Psoas muscle (tissue), 8 donors: ENCODE data around the gene TMEM50B. TPM values are rescaled to one million over a fixed set of nuclear protein-coding genes. Genes with fewer than 3 reads are reported as not detected.

ENCODE experiments used
- ATAC-seq, 4 donors: fragments of 200-7000 bp; cut with Tn5 transposase; one replicate each; pipeline ENCODE4 v1.9.1; 2020; ENCODE audit warnings: moderate library complexity in 3 of 4, mild to moderate bottlenecking in 2 of 4
- DNase-seq, 2 donors: peaks; one replicate each; pipeline ENCODE4 v3.0.0-alpha.2; 2020
- H3K27ac ChIP-seq: fragments of 200-600 bp; one replicate; pipeline ENCODE4 v1.8.0; 2022
- H3K27me3 ChIP-seq, 3 donors: fragments of 200-600 bp in 1 of 3; one replicate each; pipeline versions ENCODE4 v1.6.1 to v1.8.0; 2013 to 2022; ENCODE audit warnings: low read length in 2 of 3, mild to moderate bottlenecking in 2 of 3, moderate library complexity in 1 of 3; ENCODE audit not compliant: insufficient read depth in 3 of 3
- H3K36me3 ChIP-seq, 2 donors: fragments of 200-600 bp in 1 of 2; one replicate each; pipeline versions ENCODE4 v1.6.1 to v1.8.0; 2013 to 2022; ENCODE audit warnings: low read depth in 1 of 2, mild to moderate bottlenecking in 1 of 2, moderate library complexity in 1 of 2; ENCODE audit not compliant: insufficient read depth in 1 of 2
- H3K4me1 ChIP-seq: fragments of 200-600 bp; one replicate; pipeline ENCODE4 v1.8.0; 2022
- H3K4me3 ChIP-seq: fragments of 200-600 bp; one replicate; pipeline ENCODE4 v1.8.0; 2022; ENCODE audit warnings: mild to moderate bottlenecking
- H3K9me3 ChIP-seq: fragments of 200-600 bp; one replicate; pipeline ENCODE4 v1.8.0; 2022
- WGBS, 3 donors: extraction: QIAGEN DNeasy Blood & Tissue Kit; methylation state at CpG; one replicate each; pipeline versions ENCODE4 v1.1.6 to v1.1.7; 2013; 5-methylcytosine and 5-hydroxymethylcytosine counted together
- intact Hi-C, 2 donors: fragments of 100-400 bp; cut with DNase I; formaldehyde crosslinking; loops; one replicate each; pipeline versions ENCODE4 v1.11.0 to v1.14.2; 2022
- polyA plus RNA-seq, 3 donors: library from polyadenylated mRNA; stranded (reverse); fragments of 200-250 nt; gene quantifications; one replicate each; pipeline ENCODE4 v1.2.3, GENCODE V29; 2013
- total RNA-seq, 4 donors: library from RNA; stranded (reverse); fragmentation: NEBNext Ultra II Directional in 2 of 4; extraction: Animal tissue kit (Norgen Biotek cat#: 25700) in 2 of 4; gene quantifications; one replicate each; pipeline versions ENCODE4 v1.2.1 to v1.2.4, GENCODE V29; 2021 to 2023
- TF ChIP-seq, protein P1 (sequence below): fragments of 200-600 bp; IDR thresholded peaks from one replicate; pipeline ENCODE4 v1.8.0; 2022; ENCODE audit warnings: antibody characterized with exemption
- donor health status: healthy with polysubstance abuse.
- donor health status: DM: no; HTN: no; CAD: no; lungs with moderate emphysema.
- donor health status: Bipolar disorder and iron deficiency.
- donor health status: healthy.
- donor health status: DM: yes; HTN: yes; CAD: no.
- donor health status: DM: no; HTN: no; CAD: no.
- donor health status: DM: no; HTN: no; CAD: no.
- donor health status: DM: yes; HTN: yes; CAD: no.

Gene TMEM50B
- total and polyA plus RNA-seq, 7 donors: 16.0 to 42.6 (median 20.9) TPM

DNA sequence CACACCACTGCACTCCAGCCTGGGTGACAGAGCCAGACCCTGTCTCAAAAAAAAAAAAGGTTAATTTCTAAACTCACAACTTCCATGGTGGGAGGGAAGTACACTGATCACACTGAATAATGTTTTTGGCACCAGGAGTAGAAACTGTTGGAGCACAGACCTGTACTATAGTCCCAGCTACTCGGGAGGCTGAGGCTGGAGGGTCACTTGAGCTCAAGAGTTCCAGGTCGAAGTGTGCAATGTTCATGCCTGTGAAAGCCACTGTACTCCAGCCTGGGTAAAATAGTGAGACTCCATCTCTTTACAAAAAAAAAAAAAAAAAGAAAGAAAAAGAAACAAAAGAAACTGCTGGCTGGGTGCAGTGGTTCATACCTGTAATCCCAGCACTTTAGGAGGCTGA lies 35.3 kb downstream of the TMEM50B start:
- no peaks in the 10 kb centered on the region for H3K27me3 ChIP-seq
- DNase-seq: no peak
- 46 to 75% (median 55%) methylated on average over 2 of the region's 2 CpGs for WGBS, 3 donors
- ATAC-seq: no peak
- intact Hi-C loops: no loop called here
- no peak overlapping the region for H3K27ac ChIP-seq
- TF ChIP-seq, protein P1, sequence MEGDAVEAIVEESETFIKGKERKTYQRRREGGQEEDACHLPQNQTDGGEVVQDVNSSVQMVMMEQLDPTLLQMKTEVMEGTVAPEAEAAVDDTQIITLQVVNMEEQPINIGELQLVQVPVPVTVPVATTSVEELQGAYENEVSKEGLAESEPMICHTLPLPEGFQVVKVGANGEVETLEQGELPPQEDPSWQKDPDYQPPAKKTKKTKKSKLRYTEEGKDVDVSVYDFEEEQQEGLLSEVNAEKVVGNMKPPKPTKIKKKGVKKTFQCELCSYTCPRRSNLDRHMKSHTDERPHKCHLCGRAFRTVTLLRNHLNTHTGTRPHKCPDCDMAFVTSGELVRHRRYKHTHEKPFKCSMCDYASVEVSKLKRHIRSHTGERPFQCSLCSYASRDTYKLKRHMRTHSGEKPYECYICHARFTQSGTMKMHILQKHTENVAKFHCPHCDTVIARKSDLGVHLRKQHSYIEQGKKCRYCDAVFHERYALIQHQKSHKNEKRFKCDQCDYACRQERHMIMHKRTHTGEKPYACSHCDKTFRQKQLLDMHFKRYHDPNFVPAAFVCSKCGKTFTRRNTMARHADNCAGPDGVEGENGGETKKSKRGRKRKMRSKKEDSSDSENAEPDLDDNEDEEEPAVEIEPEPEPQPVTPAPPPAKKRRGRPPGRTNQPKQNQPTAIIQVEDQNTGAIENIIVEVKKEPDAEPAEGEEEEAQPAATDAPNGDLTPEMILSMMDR: no peak
- no peak overlapping the region for H3K4me3 ChIP-seq
- peaks cover 0 to 43% of the 10 kb centered on the region in 2 donors for H3K36me3 ChIP-seq
- H3K9me3 ChIP-seq: no peaks in the 10 kb centered on the region
- H3K4me1 ChIP-seq: no peaks in the 10 kb centered on the region

- H3K9me3 ChIP-seq: no peaks in the 10 kb centered on the region
- no peaks in the 10 kb centered on the region for H3K4me1 ChIP-seq
- 72 to 92% (median 73%) methylated on average over 5 of the region's 5 CpGs for WGBS, 3 donors
- no peaks in the 10 kb centered on the region for H3K27me3 ChIP-seq
- H3K4me3 ChIP-seq: no peak overlapping the region
- DNase-seq (no peak), ATAC-seq (no peak)
- no peak overlapping the region for H3K27ac ChIP-seq
- peaks cover 0 to 41% of the 10 kb centered on the region in 2 donors for H3K36me3 ChIP-seq
- TF ChIP-seq, protein P1: no peak
- intact Hi-C loops: no loop called here
These were observed 36.6 kb downstream of the TMEM50B start for GRCh38 chr21:33443194-33443593.

DNA sequence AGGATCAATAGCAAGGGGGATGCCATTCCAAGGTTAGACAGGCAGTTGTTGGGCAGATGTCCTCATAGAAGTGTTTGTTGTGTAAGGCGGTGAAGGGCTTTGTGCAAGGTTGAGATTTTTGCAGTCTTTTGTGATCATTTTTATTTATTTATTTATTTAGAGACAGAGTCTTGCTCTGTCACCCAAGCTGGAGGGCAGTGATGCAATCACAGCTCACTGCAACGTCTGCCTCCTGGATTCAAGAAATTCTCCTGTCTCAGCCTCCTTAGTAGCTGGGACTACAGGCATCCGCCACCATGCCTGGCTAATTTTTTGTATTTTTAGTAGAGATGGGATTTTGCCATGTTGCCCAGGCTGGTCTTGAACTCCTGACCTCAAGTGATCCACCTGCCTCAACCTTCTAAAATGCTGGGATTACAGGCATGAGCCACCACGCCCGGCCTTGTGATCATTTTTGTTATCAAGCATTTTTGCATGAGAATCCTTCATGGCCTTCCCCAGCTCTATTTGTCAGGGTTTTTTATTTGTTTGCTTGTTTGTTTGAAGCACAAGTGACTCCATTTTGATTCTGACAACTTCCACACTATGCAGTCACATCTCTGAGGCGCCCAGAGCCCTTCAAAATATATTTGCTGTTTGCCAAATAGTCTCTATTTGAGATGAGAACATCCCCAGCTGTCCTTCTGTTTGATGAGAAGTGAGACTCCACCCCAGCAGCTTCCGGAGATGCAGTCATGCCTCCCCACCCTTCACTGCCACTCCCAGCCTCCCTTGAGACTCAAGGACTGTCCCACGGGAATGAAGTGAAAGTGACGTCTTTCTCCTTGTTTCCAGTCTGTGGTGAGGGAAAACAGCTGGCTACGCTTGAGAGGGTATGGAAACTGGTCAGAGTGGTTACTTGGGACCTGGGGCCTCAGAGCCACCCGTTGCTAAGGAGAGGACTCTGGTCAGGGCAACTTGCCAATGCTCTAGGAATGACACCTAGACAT lies 38.0 kb downstream of the TMEM50B start:
- Histone ChIP-seq H3K4me1 (no peaks in the 10 kb centered on the region), H3K27ac (no peak overlapping the region), H3K36me3 (peaks cover 0 to 43% of the 10 kb centered on the region in 2 donors), H3K4me3 (no peak overlapping the region), H3K27me3 (no peaks in the 10 kb centered on the region), H3K9me3 (no peaks in the 10 kb centered on the region)
- intact Hi-C loops: no loop called here
- TF ChIP-seq, protein P1: no peak
- DNase-seq: peak; percentile 37 to 67
- peak in 2 of 4 donors; percentile 35 to 43 for ATAC-seq
- 61 to 72% (median 63%) methylated on average over 11 of the region's 11 CpGs for WGBS, 3 donors

GRCh38 chr21:33437140-33437539 lies 42.6 kb downstream of the TMEM50B start:
- no peak for ATAC-seq
- DNase-seq: no peak
- Histone ChIP-seq H3K27ac (no peak overlapping the region), H3K4me1 (peaks cover 12% of the 10 kb centered on the region), H3K4me3 (no peak overlapping the region), H3K9me3 (no peaks in the 10 kb centered on the region), H3K36me3 (peaks cover 3 to 70% of the 10 kb centered on the region in 2 donors), H3K27me3 (no peaks in the 10 kb centered on the region)
- WGBS, 3 donors: 69 to 75% (median 74%) methylated on average over 6 of the region's 6 CpGs
- intact Hi-C loops: no loop called here
- TF ChIP-seq, protein P1: no peak
